ENCODE results near the gene ANXA11.

The ANXA11 gene

GRCh38 chr10:80154978-80155695 lies 50.2 kb downstream of the ANXA11 start:
- CTCF ChIA-PET: interaction anchor here (1.3 to 1.7 kb wide), 2 partner anchors 15 to 77 kb away, joined by 3 to 4 read pairs; no protein-coding TSS in a partner anchor
- peak; percentile 81 for DNase-seq (ENCODE audit: low read depth, low spot score)
- TF ChIP-seq CTCF (IDR thresholded peaks at IDR 0.05; ENCODE audit: insufficient read depth, low read length, missing control alignments): no peak
- no peak overlapping the region; the same call in 1 of the 2 replicates for H3K4me3 ChIP-seq (ENCODE audit: low read depth, low read length)
- POLR2A ChIA-PET: interaction anchor here (0.5 to 0.6 kb wide), 2 partner anchors 23 to 48 kb away, joined by 3 read pairs; no protein-coding TSS in a partner anchor

DNA sequence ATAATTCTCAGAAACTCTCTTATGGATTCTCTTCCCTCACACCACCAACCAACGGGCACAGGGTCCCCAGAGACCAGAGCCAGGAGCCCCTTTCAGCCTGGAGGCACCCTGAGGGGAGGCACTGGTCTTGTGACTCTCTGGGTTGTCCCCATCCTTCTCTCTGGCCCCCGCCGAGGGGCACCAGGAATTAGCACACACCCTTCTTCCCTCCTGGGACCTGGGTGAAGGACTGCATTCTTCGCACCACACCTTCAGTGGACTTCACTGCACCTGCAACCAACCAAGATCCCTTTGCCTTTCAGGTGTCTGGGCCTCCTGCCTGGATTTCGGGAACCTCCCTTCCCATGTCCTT lies 50.7 kb downstream of the ANXA11 start:
- CTCF ChIA-PET: interaction anchor here (0.9 to 3.9 kb wide), 5 partner anchors 11 to 77 kb away, joined by 3 to 32 read pairs (median 3); no protein-coding TSS in a partner anchor
- no peak for DNase-seq (ENCODE audit: low read depth, low spot score)
- H3K4me3 ChIP-seq (ENCODE audit: low read depth, low read length): no peak overlapping the region; the same call in none of the 2 replicates
- POLR2A ChIA-PET: no interaction called here
- TF ChIP-seq CTCF (IDR thresholded peaks at IDR 0.05; ENCODE audit: insufficient read depth, low read length, missing control alignments): no peak

DNA sequence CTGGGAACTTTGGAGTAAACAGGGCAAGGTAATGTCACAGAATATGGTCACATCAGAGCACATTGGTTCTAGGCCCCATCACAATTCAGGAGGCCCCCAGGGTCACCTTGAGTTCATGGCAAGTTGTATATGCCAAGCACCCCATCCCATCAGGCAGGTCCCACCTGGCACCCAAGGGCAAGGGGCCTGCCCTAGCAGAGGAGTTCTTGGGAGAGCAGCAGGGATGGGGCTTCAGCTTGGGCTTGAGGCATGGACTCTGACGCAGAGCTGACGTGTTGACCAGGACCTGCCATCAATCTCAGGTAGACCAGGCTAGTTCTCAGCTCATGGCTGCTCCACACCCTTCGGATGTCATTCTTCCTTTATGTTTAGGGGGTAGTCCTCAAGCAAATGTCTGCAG lies 51.9 kb downstream of the ANXA11 start:
- CTCF ChIA-PET: interaction anchor here (0.9 to 3.9 kb wide), 5 partner anchors 10 to 69 kb away, joined by 3 to 32 read pairs (median 3); no protein-coding TSS in a partner anchor
- POLR2A ChIA-PET: no interaction called here
- TF ChIP-seq CTCF (IDR thresholded peaks at IDR 0.05; ENCODE audit: insufficient read depth, low read length, missing control alignments): no peak
- no peak for DNase-seq (ENCODE audit: low read depth, low spot score)
- H3K4me3 ChIP-seq (ENCODE audit: low read depth, low read length): no peak overlapping the region

DNA sequence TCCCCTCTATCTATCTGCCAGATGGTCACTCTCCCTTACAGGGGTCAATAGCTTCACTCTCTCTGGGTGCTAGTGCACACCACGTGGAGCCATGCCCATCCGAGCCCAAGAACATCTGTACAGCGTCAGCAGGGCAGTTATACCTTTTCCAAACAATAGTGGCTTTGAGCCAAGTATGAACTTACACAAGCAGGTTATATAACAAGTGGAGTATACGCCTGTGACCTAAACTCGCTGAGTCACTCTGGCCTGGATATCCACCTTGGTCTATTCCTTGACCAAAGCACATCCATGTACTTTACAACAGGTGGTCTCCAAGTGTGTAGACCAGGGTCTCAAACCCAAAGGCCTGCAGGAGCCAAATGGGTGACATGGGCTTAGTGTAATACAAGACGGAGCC lies 52.5 kb downstream of the ANXA11 start:
- no peak overlapping the region for H3K4me3 ChIP-seq (ENCODE audit: low read depth, low read length)
- TF ChIP-seq CTCF (IDR thresholded peaks at IDR 0.05; ENCODE audit: insufficient read depth, low read length, missing control alignments): no peak
- DNase-seq (ENCODE audit: low read depth, low spot score): no peak
- POLR2A ChIA-PET: no interaction called here
- CTCF ChIA-PET: interaction anchor here (3.9 kb wide), 1 partner anchor 9 kb away, joined by 32 read pairs; no protein-coding TSS in a partner anchor

- TF ChIP-seq CTCF (IDR thresholded peaks at IDR 0.05; ENCODE audit: insufficient read depth, low read length, missing control alignments): no peak
- H3K4me3 ChIP-seq (ENCODE audit: low read depth, low read length): no peak overlapping the region
- ChIA-PET POLR2A (no interaction called here), CTCF (interaction anchor here (1.6 to 2.3 kb wide), 4 partner anchors 13 to 103 kb away, joined by 5 to 9 read pairs (median 6); no protein-coding TSS in a partner anchor)
- DNase-seq (ENCODE audit: low read depth, low spot score): no peak
Observed at GRCh38 chr10:80150172-80150571, 55.2 kb downstream of the ANXA11 start.

GRCh38 chr10:80149123-80149522 lies 56.2 kb downstream of the ANXA11 start:
- no peak for DNase-seq (ENCODE audit: low read depth, low spot score)

More at GRCh38 chr10:80149123-80149522, 56.2 kb downstream of the ANXA11 start:
- ChIA-PET CTCF (interaction anchor here (1.8 to 2.3 kb wide), 2 partner anchors 12 to 74 kb away, joined by 6 to 9 read pairs; no protein-coding TSS in a partner anchor), POLR2A (no interaction called here)
- no peak for TF ChIP-seq CTCF (IDR thresholded peaks at IDR 0.05; ENCODE audit: insufficient read depth, low read length, missing control alignments)
- no peak overlapping the region for H3K4me3 ChIP-seq (ENCODE audit: low read depth, low read length)

Data from AG04449 (cell line).